Endometrial microvascular endothelial cells (primary cell): Measurements from ENCODE around the gene RMI1. TPM values are rescaled to one million over a fixed set of nuclear protein-coding genes. Genes with fewer than 3 reads are reported as not detected.
"Not testable (repeated sequence)": the region's sequence is repeated elsewhere in the genome, so short reads cannot be mapped to it uniquely, and the experiment has no call there.

Experiments
- in situ Hi-C: cut with HindIII; loops from 2 replicates; pipeline ENCODE4 v1.10.0; 2017; ENCODE audit warnings: low sequenced_read_pairs, low pct_unique_long_range_greater_than_20kb; ENCODE audit errors: inconsistent ontology term
- total RNA-seq: library from RNA; depleted of rRNA; stranded (reverse); fragments of >200 nt; gene quantifications from one replicate; pipeline ENCODE4 v1.2.3, GENCODE V29; 2015; ENCODE audit errors: inconsistent ontology term

RMI1 gene
- total RNA-seq, 1 donor from 2014 or later, result 11.5 TPM

GRCh38 chr9:83992901-83993300 lies 12.3 kb downstream of the RMI1 start:
- in situ Hi-C loops, result loop anchor here (25.0 kb wide), 1 partner anchor 169 kb away; no protein-coding TSS in a partner anchor

- in situ Hi-C loops, result loop anchor here (25.0 kb wide), 1 partner anchor 166 kb away; no protein-coding TSS in a partner anchor
Observed at GRCh38 chr9:83996126-83996525, 15.5 kb downstream of the RMI1 start.

GRCh38 chr9:83999141-83999918 lies 18.7 kb downstream of the RMI1 start:
- in situ Hi-C loops, result loop anchor here (25.0 kb wide), 1 partner anchor 163 kb away; no protein-coding TSS in a partner anchor

GRCh38 chr9:84000186-84000585 lies 19.6 kb downstream of the RMI1 start:
- in situ Hi-C loops, result no loop called here

GRCh38 chr9:84001621-84002020 lies 21.0 kb downstream of the RMI1 start:
- in situ Hi-C loops, result no loop called here

- in situ Hi-C loops, result no loop called here
Observed at GRCh38 chr9:84002344-84002743, 21.7 kb downstream of the RMI1 start.

- in situ Hi-C loops, result no loop called here
Observed at GRCh38 chr9:84003246-84003645, 22.6 kb downstream of the RMI1 start.

- in situ Hi-C loops, result no loop called here
Observed at GRCh38 chr9:84007662-84008061, 27.1 kb downstream of the RMI1 start.

- in situ Hi-C loops, result no loop called here
Observed at GRCh38 chr9:84024041-84024575, 43.5 kb downstream of the RMI1 start.

- in situ Hi-C loops, result no loop called here
Observed at GRCh38 chr9:84027201-84027600, 46.6 kb downstream of the RMI1 start.

- in situ Hi-C loops, result no loop called here
Observed at GRCh38 chr9:84031534-84031933, 50.9 kb downstream of the RMI1 start.

GRCh38 chr9:84041857-84042256 lies 61.3 kb downstream of the RMI1 start:
- in situ Hi-C loops, result not testable (repeated sequence)

- in situ Hi-C loops, result no loop called here
Observed at GRCh38 chr9:84045481-84046097, 65.0 kb downstream of the RMI1 start.

Other genes with a start within 250 kb of the RMI1 start
- gene GKAP1, start 163.0 kb upstream of the RMI1 start, total RNA-seq, result 0.09 TPM
- 0.56 TPM for gene KIF27, start 59.4 kb upstream of the RMI1 start, total RNA-seq
- 675 TPM for gene HNRNPK, start 590 bp upstream of the RMI1 start, total RNA-seq